Mammary epithelial cell (primary cell): ENCODE results near the gene ZNF787.

Experiments used
- CTCF ChIP-seq, 2 donors: IDR thresholded peaks in 1 of 2; conservative IDR thresholded peaks in 1 of 2; 2 replicates each; pipeline ENCODE4 v1.5.1; 2011 to 2012; ENCODE audit warnings: inconsistent platforms in 2 of 2, low read length in 2 of 2, mild to moderate bottlenecking in 2 of 2, control low read depth in 1 of 2, low read depth in 1 of 2; ENCODE audit not compliant: insufficient read depth in 1 of 2; ENCODE audit errors: extremely low read depth in 1 of 2
- EZH2 ChIP-seq: IDR thresholded peaks from 2 replicates; pipeline ENCODE4 v1.6.1; 2012; ENCODE audit warnings: low read length, inconsistent platforms, borderline replicate concordance

DNA sequence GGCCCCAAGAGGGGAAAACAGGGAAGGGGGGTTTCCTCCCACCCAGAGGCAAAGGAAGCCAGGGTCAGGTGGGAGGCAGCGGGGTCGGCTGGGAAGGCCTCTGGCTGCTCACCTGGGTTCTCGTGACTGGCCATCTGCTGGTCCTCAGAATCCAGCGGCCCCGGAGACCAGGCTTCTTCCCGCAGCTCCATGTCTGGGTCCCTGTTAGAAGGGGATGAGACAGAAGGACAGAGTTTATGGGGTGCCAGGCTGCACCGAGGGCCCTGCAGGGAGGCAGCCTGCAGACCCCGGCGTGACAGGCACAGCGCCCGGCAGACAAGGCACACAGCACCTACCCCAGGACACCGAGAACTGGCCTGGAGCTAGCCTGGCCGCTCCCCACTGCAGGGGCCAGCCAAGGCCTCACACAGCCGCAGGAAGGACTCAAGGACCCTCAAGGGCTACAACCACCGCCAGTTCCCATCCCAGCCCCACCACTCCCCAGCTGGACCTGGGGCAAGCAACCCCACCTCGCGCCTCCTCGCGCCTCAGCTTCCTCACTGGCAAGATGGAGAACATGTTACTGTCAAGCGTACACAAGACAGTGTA is 18.0 kb downstream of the ZNF787 start:
- TF ChIP-seq CTCF (conservative IDR thresholded peaks at IDR 0.05 in 1 of 2, IDR thresholded peaks at IDR 0.05 in 1 of 2; ENCODE audit: extremely low read depth in 1 of 2, insufficient read depth in 1 of 2, low read depth in 1 of 2, low read length in 2 of 2) (no peak), EZH2 (no peak)
